Measurements from ENCODE around the gene PARVG. TPM values are rescaled to one million over a fixed set of nuclear protein-coding genes. Genes with fewer than 3 reads are reported as not detected.

The PARVG gene
- total and polyA plus RNA-seq, 2 of the 8 experiments (the other 6 are each of a cell fraction or from before 2014, with no cell fraction given): 0.37 to 1.5 TPM

DNA sequence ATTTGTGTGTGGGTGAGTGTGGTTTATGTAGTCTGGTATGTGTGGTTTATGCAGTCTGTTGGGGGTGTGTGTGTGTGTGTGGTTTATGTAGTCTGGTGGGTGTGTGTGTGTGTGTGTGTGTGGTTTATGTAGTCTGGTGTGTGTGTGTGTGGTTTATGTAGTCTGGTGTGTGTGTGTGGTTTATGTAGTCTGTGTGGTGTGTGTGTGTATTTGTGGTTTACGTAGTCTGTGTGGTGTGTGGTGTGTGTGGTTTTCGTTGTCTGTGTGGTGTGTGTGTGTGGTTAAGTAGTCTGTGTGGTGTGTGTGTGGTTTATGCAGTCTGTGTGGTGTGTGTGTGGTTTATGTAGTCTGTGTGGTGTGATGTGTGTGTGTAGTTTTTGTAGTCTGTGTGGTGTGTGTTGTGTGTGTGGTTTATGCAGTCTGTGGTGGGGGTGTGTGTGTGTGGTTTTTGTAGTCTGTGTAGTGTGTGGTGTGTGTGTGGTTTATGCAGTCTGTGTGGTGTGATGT is 26.2 kb upstream of the PARVG start (continued):
- TF ChIP-seq, protein P1, sequence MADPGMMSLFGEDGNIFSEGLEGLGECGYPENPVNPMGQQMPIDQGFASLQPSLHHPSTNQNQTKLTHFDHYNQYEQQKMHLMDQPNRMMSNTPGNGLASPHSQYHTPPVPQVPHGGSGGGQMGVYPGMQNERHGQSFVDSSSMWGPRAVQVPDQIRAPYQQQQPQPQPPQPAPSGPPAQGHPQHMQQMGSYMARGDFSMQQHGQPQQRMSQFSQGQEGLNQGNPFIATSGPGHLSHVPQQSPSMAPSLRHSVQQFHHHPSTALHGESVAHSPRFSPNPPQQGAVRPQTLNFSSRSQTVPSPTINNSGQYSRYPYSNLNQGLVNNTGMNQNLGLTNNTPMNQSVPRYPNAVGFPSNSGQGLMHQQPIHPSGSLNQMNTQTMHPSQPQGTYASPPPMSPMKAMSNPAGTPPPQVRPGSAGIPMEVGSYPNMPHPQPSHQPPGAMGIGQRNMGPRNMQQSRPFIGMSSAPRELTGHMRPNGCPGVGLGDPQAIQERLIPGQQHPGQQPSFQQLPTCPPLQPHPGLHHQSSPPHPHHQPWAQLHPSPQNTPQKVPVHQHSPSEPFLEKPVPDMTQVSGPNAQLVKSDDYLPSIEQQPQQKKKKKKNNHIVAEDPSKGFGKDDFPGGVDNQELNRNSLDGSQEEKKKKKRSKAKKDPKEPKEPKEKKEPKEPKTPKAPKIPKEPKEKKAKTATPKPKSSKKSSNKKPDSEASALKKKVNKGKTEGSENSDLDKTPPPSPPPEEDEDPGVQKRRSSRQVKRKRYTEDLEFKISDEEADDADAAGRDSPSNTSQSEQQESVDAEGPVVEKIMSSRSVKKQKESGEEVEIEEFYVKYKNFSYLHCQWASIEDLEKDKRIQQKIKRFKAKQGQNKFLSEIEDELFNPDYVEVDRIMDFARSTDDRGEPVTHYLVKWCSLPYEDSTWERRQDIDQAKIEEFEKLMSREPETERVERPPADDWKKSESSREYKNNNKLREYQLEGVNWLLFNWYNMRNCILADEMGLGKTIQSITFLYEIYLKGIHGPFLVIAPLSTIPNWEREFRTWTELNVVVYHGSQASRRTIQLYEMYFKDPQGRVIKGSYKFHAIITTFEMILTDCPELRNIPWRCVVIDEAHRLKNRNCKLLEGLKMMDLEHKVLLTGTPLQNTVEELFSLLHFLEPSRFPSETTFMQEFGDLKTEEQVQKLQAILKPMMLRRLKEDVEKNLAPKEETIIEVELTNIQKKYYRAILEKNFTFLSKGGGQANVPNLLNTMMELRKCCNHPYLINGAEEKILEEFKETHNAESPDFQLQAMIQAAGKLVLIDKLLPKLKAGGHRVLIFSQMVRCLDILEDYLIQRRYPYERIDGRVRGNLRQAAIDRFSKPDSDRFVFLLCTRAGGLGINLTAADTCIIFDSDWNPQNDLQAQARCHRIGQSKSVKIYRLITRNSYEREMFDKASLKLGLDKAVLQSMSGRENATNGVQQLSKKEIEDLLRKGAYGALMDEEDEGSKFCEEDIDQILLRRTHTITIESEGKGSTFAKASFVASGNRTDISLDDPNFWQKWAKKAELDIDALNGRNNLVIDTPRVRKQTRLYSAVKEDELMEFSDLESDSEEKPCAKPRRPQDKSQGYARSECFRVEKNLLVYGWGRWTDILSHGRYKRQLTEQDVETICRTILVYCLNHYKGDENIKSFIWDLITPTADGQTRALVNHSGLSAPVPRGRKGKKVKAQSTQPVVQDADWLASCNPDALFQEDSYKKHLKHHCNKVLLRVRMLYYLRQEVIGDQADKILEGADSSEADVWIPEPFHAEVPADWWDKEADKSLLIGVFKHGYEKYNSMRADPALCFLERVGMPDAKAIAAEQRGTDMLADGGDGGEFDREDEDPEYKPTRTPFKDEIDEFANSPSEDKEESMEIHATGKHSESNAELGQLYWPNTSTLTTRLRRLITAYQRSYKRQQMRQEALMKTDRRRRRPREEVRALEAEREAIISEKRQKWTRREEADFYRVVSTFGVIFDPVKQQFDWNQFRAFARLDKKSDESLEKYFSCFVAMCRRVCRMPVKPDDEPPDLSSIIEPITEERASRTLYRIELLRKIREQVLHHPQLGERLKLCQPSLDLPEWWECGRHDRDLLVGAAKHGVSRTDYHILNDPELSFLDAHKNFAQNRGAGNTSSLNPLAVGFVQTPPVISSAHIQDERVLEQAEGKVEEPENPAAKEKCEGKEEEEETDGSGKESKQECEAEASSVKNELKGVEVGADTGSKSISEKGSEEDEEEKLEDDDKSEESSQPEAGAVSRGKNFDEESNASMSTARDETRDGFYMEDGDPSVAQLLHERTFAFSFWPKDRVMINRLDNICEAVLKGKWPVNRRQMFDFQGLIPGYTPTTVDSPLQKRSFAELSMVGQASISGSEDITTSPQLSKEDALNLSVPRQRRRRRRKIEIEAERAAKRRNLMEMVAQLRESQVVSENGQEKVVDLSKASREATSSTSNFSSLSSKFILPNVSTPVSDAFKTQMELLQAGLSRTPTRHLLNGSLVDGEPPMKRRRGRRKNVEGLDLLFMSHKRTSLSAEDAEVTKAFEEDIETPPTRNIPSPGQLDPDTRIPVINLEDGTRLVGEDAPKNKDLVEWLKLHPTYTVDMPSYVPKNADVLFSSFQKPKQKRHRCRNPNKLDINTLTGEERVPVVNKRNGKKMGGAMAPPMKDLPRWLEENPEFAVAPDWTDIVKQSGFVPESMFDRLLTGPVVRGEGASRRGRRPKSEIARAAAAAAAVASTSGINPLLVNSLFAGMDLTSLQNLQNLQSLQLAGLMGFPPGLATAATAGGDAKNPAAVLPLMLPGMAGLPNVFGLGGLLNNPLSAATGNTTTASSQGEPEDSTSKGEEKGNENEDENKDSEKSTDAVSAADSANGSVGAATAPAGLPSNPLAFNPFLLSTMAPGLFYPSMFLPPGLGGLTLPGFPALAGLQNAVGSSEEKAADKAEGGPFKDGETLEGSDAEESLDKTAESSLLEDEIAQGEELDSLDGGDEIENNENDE (IDR thresholded peaks at IDR 0.05; ENCODE audit: insufficient replicate concordance, low read length): no peak
- TF ChIP-seq SAP30 (IDR thresholded peaks at IDR 0.05; ENCODE audit: insufficient read depth, insufficient replicate concordance, low read length) (no peak), KDM1A (IDR thresholded peaks at IDR 0.05; ENCODE audit: borderline replicate concordance, low read length) (no peak), RXRA (IDR thresholded peaks at IDR 0.05; ENCODE audit: insufficient read depth, low read depth, low read length) (no peak), SIX5 (IDR thresholded peaks at IDR 0.05; ENCODE audit: low read depth, low read length) (no peak)
